Activated CD8-positive, alpha-beta memory T cell treated with anti-CD3 and anti-CD28 coated beads for 4 hours (primary cell): ENCODE measurements around the gene TLCD3B.

Experiments
- DNase-seq, 2 donors: peaks; one replicate each; pipeline ENCODE4 v3.0.0-alpha.2; 2020; ENCODE audit warnings: low read depth in 2 of 2

Gene TLCD3B

DNA sequence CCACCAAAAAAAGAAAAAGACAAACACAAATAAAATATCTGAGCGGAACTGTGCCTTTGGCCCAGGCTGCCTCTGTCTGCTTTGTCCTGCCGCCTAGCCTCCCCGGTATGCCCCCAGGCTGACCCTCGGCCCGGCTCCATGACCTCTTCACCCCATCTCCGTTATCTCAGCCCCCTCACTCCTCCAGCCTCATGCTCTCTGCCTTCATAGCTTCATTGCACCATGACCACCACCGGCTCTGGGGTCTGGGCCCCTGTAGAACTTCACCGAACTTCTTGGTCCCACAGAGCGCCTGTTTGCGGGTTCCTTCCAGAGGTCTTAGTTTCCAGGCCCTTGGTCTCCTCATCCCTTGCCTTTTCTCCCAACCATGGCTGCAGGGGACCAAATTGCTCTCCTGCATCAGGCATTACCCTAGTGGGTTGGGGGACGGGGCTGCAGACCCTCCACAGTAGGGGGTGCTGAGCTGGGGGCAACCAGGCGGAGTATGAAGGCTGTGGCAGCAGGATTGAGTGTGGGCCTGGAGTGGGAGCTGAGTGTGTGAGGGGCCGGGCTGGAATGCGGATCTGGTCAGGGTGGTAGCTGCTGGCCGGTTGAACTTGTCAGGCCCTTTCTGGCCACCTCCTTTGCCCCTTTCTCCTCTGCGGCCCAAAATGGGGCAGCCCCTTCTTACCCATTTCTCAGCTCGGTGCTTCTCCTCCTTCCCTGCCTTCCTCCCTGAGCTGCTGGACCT is 42.6 kb downstream of the TLCD3B start:
- no peak for DNase-seq

DNA sequence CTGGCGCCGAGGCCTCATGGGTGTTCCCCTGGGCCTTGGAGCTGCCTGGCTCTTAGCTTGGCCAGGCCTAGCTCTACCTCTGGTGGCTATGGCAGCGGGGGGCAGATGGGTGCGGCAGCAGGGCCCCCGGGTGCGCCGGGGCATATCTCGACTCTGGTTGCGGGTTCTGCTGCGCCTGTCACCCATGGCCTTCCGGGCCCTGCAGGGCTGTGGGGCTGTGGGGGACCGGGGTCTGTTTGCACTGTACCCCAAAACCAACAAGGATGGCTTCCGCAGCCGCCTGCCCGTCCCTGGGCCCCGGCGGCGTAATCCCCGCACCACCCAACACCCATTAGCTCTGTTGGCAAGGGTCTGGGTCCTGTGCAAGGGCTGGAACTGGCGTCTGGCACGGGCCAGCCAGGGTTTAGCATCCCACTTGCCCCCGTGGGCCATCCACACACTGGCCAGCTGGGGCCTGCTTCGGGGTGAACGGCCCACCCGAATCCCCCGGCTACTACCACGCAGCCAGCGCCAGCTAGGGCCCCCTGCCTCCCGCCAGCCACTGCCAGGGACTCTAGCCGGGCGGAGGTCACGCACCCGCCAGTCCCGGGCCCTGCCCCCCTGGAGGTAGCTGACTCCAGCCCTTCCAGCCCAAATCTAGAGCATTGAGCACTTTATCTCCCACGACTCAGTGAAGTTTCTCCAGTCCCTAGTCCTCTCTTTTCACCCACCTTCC is 43.5 kb downstream of the TLCD3B start:
- no peak for DNase-seq

DNA sequence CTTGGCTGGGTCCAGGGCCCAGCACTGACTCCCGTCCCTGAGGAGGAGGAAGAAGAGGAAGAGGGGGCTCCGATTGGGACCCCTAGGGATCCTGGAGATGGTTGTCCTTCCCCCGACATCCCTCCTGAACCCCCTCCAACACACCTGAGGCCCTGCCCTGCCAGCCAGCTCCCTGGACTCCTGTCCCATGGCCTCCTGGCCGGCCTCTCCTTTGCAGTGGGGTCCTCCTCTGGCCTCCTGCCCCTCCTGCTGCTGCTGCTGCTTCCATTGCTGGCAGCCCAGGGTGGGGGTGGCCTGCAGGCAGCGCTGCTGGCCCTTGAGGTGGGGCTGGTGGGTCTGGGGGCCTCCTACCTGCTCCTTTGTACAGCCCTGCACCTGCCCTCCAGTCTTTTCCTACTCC is 44.1 kb downstream of the TLCD3B start:
- DNase-seq, result no peak

DNA sequence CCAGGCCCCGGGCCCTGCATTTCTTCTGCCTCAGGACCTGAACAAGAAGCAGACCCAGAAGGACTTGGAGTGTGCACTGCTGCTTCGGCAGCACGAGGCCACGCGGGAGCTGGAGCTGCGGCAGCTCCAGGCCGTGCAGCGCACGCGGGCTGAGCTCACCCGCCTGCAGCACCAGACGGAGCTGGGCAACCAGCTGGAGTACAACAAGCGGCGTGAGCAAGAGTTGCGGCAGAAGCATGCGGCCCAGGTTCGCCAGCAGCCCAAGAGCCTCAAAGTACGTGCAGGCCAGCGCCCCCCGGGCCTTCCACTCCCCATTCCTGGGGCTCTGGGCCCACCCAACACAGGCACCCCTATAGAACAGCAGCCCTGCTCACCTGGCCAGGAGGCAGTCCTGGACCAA is 44.8 kb downstream of the TLCD3B start:
- no peak for DNase-seq

DNA sequence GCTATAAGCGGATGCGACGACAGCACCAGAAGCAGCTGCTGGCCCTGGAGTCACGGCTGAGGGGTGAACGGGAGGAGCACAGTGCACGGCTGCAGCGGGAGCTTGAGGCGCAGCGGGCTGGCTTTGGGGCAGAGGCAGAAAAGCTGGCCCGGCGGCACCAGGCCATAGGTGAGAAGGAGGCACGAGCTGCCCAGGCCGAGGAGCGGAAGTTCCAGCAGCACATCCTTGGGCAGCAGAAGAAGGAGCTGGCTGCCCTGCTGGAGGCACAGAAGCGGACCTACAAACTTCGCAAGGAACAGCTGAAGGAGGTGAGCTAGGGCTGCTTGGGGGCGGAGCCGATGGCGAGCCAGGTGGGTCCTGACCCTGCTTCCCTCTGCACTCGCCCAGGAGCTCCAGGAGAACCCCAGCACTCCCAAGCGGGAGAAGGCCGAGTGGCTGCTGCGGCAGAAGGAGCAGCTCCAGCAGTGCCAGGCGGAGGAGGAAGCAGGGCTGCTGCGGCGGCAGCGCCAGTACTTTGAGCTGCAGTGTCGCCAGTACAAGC is 45.7 kb downstream of the TLCD3B start:
- DNase-seq, result no peak

DNA sequence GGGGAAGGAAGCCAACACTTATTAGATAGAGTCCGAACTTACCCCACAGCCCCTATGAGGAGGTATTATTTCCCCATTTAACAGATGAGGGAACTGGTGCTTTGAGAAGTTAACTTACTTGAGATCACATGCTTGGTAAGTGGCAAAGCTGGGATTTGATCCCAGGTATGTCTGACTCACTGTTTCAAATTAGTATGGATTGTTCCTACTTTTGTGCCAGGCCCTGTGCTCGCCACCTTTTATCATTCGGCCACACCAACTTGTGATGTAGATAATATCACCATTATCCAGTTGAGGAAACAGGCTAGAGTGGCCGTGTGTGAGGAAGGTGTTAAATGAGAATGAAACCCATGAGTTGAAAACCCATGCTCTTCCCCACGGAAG is 46.3 kb downstream of the TLCD3B start:
- DNase-seq, result no peak

DNA sequence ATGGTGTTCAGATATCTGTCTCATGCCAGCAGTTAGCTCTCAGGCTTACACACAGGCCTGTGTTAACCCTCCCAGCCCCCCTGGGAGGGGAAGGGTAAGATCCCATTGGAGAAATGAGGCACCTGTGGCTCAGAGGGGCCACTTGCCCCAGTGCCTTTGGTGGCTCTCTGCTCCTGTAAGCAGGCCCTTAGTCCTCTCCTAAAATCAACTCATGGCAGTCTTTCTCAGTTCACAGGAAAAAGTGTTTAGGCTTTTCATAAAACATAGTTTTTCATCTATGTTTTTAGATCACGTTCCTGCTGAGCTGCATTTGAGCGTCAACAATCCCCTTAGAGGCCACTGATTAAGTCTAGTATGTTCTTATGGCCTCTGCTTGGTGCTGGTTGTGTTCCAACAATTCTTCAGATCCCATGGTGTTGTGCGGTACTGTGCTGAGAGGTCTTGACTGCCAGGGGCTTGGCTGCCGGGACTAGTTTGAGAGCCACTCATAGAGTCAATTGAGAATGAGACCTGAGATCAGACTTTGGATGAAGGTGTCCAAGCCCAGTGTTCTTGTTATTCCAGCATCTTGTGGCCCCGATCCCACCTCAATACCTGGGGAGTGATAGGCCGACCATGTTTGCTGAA is 46.8 kb downstream of the TLCD3B start:
- no peak for DNase-seq

DNA sequence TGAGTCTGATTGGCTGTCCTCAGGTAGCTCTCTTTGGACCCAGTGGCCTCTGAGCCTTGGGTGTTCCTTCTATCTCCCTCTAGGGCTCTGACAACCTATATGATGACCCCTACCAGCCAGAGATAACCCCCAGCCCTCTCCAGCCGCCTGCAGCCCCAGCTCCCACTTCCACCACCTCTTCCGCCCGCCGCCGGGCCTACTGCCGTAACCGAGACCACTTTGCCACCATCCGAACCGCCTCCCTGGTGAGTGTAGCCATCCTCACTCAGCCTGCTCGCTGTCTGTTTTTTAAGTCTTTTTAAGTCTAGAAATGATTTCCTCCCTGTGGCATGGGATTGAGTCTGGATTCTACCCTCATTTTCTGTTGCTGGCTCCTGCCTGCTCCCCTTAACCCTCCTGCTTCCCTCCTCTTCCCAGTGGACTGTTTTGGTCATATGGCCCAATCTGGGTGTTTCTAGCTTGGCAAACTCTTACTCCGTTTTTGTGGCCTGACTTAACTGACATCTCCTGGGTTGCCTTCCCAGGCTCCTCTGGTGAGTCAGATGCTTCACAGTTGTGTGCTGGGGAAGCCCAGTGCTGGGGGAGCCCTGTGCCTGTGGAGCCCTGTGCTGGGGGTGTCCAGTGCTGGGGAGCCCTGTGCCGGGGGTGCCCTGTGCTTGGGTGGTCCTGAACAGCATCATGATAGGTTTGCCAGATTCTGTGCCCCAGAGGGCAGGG is 47.5 kb downstream of the TLCD3B start:
- DNase-seq, result no peak

DNA sequence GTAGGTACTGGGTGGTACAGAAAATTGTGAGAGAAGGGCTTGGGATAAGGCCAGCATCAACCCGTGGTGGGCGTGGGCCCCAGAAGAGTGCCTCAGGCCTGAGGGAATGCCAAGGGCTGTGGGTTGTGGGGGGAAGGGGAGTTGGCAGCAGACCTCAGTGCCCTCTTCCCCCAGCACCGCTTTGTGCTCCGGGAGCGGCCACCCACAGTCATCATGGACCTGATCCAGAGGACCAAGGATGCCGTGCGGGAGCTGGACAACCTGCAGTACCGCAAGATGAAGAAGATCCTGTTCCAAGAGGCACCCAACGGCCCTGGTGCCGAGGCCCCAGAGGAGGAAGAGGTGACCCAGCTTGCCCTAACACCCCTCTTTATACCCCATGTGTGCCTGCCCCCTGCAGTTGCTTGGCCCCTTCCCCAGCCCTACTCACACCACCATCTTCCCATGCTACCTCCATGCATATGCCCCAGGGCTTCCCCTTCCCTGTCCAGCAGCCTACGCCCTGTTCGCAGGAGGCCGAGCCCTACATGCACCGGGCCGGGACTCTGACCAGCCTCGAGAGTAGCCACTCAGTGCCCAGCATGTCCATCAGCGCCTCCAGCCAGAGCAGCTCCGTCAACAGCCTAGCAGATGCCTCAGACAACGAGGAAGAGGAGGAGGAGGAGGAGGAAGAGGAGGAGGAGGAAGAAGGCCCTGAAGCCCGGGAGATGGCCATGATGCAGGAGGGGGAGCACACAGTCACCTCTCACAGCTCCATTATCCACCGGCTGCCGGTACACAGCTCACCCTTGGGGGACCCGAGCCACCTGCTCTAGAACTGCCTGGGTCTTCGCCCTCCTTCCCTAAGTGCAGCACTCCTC is 48.3 kb downstream of the TLCD3B start:
- DNase-seq, result no peak

DNA sequence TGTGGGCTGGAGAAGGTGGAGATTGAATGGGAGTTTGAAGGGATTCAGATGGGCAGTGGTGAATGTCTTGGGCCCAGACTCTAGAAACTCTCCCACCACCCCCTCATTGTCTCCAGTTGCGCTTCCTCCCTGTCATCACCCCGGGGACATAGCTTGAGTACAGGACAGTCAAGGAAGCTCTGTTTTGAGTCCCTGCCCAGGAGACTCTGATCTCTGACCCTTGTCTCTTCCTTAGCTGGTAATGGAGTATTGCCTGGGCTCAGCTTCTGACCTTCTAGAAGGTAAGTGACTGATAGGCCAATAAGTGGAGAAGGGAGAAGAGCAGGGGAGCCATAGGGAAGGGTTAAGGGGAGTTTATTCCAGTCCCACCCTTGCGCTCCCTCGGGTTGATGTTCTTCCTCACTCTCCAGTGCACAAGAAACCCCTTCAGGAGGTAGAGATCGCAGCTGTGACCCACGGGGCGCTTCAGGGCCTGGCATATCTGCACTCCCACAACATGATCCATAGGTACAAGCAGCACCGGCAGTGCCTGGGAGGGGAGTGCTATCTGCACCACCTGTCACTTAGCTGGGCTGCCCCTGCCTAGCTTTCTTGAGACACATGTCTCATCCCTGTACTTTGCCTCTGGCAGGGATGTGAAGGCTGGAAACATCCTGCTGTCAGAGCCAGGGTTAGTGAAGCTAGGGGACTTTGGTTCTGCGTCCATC is 52.4 kb downstream of the TLCD3B start:
- DNase-seq, result no peak

DNA sequence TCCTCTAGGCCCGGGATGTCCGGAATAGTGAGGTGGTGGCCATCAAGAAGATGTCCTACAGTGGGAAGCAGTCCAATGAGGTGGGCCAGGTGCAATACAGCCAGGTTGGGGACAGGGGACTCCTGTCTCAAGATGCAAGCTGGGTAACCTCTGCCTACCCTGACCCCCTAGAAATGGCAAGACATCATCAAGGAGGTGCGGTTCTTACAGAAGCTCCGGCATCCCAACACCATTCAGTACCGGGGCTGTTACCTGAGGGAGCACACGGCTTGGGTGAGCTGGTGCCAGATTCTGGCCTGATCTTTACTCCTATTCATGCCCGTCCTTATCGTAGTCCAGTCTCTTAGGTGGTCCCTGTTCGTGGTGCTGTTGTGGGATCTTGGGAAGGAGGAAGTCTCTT is 53.0 kb downstream of the TLCD3B start:
- no peak for DNase-seq

DNA sequence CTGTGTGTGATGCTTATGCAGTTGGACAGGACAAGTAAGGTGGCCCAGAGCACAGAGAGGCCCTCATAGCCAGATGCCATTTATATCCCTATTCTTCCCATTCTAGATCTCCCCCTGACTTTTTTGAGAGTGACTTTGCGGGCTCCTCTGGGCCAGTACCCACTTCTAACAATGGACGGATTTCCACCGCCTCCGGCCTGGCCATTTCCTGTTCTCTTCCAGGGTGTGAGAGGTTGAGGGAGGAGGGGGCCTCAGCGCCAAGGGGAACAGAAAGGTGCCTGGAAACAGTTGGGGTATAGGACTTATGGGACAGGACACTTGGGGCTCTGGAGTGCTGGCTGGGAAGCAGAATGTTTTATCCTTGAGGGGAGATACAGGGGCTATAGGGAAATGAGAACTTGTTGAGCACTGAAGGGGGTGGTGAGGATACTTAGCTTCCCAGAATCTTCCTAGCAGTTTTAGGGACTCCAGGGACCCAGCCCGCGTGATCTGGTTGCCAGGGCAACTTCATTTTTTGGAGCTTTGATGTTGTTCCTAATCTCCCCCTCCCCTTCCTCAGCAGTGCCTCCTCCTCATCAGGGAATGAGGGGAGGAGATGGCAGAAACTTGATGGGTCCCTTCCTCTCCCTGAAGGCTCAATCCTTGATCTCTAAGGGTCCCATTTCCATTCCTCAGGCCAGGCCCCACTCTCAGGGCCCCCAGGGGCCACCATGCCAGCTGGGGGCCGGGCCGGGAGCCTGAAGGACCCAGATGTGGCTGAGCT is 53.8 kb downstream of the TLCD3B start:
- DNase-seq, result no peak

DNA sequence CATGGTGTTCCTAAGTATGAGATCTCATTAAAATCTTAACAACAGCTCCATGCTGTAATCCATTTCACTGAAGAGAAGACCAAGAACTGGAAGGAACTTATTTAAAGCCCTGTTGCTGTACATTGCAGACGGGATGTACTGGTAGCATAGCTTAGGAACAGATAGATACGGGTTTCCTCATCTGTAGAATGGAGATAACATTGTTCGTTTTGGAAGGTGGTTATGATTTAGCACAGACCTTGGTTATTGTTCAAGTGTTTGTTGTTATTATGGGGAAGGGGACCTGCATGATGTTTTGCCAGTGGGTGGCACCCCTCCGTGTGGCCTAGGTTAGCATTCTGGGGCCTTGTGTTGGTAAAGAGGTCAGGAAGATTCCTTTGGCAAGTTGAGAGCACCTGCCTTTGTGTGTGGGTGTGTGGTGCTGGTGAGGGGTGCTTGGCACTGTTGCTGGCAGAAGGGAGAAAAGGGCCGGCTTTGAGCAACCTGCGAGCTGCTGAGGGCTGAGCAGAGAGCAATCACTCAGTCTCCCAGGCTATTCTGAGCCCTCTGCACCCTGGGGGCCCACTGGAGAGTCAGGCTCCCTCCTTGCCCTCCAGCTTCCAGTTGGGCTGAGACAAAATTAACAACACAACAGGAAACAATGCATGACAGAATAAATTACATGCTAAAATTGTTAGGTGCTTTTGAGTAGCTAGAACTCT is 55.1 kb downstream of the TLCD3B start:
- no peak for DNase-seq

DNA sequence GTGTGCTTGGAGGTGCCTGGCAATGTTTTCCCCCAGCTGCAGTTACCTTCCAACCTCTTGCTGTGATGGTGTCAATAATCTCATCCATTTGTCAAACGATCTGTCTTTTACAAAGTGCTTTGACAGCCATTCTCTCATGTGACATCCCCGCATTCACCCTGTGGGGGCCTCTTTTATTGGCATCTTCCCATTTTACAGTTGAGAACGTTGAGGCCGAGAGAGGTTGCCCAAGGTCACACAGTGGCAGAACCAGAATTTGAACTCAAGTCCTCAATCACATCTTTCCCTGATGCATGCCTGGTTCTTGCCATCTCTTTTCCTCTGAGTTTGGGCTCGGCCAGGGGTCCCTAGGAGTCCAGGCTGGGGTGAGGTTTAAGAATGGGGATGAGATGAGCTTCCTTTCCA is 55.9 kb downstream of the TLCD3B start:
- DNase-seq, result no peak
